Effector CD8-positive, alpha-beta T cell (primary cell): ENCODE results near the gene ITPR2.
"Not testable (repeated sequence)": the region's sequence is repeated elsewhere in the genome, so short reads cannot be mapped to it uniquely, and the experiment has no call there.

Experiments
- DNase-seq: peaks from one replicate; lab custom pipeline; 2025; lab: John Stamatoyannopoulos, UW

The ITPR2 gene

DNA sequence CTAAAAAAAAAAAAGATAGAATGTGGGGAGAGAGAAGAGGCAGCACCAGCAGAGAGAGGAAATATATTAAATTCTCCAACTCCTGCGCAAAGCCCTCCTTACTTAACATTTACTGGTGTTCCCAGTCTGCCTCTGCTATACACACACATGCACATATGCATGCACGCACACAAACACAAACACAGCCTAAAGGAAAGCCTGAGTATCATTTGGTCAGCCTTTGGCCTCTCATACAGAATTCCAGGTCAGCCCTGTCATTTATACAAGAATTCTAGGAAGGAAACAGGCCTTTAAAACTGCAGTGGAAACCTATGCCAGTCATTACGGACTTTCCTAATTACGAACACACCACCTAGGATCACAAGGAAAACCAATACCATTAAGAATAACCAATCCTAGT lies 269.4 kb downstream of the ITPR2 start:
- DNase-seq, result no peak

DNA sequence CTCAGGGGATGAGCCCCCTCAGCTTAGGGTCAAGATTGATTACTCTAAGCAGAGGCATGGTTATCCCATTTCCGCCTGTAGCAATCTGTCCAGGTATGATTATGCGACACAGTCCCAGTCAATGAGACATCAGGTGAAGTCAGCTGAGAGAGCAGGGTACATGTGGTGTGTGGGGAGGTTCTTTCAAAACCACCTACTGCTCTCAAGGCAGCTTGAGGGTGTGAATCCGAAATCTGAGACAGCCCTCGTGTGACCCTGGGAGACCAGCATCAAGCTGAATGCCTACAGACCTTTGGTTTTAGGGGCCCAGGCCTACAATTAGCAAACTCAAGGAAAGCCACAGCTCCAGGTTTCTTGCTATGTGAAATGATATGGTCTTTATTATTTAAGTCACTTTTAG lies 275.7 kb downstream of the ITPR2 start:
- DNase-seq, result no peak

DNA sequence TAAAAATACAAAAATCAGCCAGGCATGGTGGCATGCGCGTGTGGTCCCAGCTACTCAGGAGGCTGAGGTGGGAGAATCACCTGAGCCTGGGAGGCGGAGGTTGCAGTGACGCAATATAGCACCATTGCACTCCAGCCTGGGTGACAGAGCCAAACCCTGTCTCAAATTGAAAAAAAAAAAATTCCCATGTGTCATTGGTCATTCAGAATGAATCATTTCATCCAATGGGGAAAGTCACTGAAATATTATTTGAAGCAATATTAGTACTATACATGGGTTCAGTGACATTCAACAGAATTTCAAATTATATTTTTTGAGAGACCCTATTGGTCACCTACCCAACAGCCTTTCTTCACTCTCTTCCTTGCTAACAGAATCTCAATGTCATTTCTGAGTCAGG lies 276.1 kb downstream of the ITPR2 start:
- DNase-seq, result no peak

DNA sequence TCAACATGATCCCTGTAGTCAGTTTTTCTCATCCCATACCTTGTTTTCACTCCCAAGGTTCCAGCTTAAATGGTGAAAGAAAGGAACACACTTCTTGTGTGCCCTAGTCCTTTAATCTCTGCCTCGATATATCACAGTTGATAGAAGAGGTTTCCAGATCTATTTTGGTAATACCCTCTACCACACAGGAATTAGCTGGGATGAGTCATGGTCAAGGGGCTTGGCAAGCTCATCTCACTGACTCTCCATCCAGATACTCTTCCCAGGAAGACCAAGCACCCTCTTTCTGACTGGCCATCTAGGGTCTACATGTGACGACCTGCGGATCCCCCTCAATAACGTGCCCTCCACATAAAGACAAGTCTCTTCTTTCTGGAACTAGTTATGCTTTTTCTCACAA lies 277.9 kb downstream of the ITPR2 start:
- no peak for DNase-seq

DNA sequence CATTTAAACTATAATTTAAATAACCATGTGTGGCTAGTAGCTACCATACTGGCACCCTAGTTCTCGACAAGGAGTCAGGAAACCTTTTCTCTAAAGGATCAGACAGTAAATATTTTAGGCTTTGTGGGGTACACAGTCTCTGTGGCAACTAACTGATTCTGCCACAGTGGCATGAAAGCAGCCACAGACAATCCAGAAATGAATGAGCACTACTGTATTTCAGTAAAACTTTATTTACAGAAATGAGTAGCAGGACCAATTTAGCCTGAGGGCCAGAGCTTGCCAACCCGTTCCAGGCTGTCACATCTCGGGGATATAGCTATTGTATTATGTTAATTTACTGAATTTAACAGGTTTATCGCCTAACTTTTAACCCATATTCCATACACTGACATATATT lies 278.7 kb downstream of the ITPR2 start:
- DNase-seq, result no peak

DNA sequence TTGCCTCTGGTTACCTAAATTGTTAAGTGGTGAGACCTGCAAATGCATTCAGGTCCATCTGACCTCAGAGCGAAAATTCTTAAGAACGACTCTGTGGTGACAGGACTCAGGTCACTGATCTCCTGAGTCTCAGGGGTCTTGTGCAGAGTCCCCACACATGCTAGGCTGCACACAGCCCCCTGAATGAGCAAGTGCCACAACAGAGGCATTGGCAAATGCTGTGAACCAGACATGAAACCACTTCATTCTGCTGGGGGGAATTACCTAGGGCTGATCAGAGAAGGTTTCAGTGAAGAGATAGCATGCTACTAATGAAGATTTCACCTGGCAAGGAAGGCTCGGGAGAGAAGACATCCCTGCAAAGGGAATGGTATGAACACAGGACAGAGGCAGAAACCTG lies 281.6 kb downstream of the ITPR2 start:
- no peak for DNase-seq

DNA sequence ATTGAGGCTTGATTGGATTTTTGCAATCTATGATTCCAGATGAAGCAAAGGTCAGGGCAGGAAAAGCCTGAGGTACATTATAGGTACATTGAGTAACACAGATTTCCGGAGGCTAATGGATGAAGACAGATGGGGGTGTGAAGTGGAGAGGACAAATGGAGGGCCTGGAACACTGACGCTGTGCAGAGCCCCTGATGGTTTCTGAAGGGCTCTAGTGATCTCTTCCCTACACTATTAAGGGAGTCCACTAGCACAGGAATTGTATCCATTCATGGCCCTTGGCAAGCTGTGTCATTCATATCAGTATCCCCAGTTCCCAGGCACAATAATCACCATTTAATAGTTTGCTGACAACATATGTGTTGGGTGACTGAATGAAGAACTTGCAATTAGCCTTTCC lies 284.8 kb downstream of the ITPR2 start:
- no peak for DNase-seq

DNA sequence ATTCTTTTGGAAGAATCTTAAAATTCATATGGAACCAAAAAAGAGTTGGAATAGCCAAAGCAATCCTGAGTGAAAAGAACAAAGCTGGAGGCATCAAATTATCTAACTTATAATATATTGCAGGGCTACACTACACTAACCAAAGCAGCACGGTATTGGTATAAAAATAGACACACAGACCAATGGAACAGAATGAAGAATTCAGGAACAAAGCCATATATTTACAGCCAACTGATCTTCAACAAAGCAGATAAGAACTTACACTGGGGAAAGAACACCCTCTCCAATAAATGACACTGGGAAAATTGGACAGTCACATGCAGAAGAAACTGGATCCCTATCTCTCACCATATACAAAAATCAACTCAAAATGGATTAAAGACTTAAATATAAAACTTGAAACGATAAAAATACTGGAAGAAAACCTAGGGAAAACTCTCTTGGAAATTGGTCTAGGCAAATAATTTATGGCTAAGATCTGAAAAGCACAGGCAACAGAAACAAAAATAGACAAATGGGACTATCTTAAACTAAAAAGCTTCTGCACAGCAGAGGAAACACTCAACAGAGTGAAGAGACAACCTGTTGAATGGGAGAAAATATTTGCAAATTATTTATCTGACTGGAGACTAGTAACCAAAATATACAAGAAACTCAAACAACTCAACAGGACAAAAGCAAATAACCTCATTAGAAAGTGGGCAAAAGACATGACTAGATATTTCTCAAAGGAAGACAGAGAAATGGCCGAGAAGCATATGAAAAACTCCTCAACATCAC lies 286.3 kb downstream of the ITPR2 start:
- no peak for DNase-seq

DNA sequence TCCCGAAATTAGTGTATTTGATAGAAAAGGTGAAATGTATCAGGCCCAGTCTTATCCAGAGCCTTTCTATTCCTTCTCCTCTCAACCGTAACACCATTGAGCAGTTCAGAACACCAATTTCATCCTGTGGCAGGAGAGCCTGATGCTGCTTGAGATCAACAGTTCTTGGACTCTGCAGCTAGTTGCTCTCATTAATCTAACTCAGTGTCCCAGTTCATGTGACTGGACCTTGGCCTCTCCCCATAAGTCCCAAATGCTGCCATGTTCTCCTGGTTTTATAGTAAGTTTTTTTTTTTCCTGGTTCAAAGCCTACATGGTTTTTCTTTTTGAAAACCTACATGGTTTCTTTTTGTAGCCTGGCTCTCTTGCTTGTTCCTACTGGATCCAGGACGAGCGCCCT lies 293.9 kb downstream of the ITPR2 start:
- no peak for DNase-seq

DNA sequence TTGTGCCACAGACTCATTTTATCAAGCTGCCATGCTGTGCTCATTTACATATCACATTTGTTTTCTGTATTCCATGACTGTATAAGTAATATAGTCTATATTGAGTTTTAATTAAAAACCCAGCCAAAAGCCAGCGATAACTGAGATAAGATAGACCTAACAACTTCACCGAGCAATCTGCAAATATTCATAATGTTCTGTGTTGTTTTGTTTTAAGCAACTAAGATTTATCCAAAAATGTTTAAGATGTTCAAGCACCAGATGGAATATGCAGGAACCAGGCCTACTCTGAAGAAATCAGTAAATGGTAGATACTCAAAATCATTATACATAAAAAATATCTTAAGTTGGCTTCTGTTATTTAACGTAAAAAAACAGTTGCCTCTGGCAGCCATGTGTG lies 295.3 kb downstream of the ITPR2 start:
- DNase-seq, result no peak

DNA sequence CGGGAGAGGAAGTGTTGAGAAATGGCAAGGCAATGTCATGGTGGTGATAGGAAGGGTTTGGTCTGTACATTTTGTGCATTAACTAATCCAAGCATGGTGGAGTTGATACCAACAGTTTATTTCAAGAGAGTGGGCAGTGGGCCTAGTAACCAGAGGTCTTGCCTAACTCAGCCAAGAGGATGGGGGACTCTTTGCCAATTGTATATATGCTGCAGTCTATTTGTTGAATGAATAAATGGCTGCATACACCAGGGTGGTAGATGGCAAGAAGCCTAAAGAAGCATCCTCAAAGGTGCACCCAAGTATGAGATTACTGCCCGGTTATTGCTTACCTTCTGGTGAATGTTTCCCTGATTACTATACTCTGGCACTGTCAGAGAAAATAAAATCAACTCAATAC lies 295.9 kb downstream of the ITPR2 start:
- no peak for DNase-seq

DNA sequence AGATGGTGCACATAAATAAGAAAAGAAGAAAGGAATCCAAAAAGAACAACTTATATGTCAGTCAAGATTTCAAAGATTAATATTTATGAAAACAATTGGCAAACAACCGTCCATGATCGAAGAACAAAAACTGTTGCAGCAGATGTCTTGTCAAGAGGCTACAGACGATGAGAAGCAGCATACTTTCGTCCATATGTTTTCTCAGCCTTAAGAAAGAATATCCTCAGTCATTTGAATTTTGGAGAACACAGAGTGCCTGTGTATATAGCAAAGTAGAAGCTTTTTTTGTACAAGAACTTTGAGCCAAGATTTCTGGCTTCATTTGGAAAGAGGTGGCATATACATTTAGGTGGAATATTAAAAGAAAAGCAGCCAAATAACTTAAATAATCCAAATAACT lies 297.2 kb downstream of the ITPR2 start:
- no peak for DNase-seq

DNA sequence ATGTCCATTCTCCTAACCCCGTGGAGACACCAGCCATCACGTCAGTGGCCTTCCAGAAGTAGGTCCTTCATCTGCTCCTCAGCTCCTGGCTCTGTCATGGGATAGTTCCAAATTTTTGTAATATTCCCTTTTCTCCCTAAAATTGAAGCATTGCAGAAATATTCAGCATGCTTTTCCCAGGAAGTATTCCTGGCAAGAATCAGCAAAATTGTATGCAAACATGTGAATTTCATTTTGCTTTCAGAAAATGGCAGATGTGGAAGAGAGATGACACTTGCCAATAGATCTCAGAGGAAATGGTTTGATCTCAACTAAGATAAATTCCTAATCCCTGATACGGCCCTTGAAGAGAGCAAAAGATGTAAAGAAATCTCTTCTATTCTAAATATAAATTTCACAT lies 298.9 kb downstream of the ITPR2 start:
- DNase-seq, result no peak

DNA sequence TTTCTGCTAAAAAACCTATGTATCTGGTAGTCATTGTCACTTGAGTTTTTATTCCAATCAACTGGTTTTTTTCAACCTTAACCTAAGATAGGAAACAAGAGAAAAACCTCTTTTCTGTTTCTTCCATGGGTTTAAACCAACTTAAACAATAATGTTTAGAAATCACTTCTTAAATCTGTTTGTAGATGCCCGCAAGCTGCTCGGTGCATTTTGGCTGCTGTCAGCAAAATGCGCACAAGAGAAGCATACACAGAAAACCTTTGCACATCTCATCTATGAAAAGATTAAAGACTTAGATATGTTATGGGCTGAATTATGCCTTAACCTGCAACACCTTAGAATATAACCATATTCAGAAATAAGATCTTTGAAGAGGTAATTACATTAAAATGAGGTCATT lies 299.8 kb downstream of the ITPR2 start:
- no peak for DNase-seq

DNA sequence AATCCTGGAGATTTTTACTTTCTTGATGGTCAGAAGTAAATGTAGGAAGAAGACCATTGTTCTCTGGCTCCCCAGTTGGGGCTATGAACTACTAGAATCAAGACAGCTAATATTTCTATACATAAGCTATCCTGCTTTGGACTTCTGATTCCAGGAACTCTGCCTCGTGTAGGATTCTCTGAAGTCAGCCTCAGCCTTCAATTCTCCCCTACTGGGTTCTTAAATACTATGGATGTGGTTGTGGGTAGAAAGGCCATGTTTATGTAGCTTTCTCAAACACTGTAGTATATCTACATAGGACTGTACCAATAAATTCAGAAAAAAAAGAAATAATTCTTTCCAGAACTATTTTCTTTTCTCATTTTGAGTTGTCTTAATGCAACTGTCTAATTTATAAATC lies 302.5 kb downstream of the ITPR2 start:
- no peak for DNase-seq

DNA sequence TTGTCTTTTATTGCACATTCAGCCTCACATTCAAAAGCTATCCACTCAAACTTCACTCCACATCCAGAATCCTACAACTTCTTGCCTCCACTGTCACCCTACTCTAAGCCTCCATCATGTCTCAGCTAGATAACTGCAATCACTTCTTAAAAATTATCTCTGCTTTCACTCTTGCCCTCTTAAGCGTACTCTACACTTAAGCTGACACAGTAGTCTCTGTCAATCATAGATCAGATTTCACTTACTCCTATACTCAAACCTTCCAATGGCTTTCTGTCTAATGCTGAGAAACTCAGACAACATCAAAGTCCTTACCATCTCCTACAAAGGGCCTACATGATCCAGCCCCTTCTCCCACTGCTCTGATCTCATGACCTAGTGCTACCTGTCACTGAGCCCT lies 304.1 kb downstream of the ITPR2 start:
- DNase-seq, result no peak

DNA sequence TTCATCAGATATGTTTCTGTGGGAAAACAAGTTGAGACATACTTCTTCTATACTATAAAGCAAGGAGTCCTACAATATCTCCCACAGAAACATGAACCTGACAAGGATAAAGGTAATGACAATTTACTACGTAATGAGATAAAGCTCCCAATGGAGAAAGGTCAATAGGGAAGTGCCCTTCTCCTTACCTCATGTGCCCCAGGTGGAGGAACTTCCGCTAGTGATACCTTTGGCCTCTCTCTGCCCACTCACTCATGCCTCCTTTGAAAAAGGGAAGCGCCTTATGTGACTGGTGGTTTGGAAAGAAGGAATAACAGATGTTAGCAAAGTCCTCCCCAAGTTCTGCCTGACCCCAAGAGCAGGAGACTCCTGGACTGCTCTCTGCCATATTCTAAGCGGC lies 305.3 kb downstream of the ITPR2 start:
- DNase-seq, result no peak

DNA sequence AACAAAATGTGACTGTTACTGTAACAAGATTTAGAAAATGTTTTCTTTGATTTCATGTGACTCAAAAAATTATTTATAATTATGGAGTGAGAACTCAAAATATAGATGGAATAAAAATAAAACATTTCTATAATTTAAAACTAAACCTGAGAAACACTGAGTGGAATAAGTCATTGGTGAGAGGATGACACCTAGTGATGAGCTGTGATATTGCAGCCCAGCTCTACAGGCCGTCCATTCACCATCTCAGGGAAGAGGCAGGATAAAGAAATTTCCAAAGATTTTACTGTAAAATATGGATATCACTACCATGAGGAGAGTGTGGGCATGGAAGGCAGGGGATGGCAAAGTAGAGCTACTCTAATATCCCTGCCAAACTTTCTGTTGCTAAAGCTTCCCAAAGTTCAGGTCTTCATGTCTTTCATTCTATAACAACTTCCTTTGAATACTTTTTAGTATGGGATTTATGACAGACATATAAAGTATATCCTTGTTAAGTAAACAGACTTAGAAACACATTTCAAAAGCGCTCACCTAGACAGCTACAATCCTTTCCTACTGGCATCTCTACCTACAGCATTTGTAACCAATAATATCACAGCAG lies 308.0 kb downstream of the ITPR2 start:
- no peak for DNase-seq

DNA sequence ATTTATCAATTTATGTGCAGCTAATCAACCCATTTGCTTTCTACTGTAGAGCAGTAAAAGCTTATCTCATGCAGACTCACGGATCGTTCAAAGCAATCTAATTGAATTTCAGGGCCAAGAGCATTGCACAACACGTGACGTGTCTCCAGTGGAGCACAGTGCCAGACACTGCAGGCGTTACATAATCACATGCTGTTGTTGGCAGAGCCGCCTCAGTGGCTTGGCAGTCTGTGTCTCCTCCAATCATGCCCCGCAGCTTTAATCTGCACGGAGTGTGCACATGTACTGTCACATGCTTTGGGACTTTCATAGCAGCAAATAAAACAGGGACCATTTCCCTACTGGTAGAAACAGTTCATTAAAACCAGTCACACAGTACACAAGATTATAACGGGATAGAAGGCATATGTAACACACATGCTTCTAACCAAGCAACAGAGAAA lies 309.3 kb downstream of the ITPR2 start:
- no peak for DNase-seq

DNA sequence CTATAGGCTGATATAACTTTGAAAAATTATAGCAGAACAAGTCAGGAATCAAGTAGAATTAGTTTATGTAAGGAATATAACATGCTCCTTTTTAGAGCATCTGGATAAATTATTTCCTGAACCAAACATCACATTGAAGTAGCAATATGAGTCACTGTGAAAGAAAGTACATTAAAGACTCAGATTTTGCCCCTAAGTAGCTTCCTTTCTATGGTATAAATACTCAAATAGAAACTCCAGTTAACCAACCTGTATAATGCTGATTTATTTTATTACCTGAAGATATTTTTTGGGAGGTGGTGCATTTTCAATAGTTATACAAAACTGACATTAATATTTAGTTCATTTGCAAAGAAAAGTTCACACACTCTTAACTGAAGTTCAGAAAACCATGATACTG lies 312.1 kb downstream of the ITPR2 start:
- DNase-seq, result no peak

DNA sequence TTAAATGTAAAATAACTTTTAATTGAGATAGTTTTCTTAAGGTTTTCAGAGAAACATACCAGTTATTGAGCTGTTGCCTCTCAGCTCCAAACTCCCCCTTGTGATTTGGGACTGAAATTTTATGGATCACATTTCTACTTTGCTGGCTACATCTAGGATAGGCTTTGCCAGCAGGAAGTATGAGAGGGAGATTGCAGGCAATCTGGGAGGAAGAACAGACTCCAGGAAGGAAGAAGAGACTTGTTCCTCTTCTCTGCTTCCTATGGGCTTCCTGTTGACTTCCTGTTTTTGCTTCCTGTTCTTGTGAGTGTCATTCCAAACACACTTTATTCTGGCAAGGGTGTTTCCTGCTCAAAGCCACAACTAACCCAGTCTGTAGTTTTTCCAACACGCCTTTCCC lies 312.9 kb downstream of the ITPR2 start:
- no peak for DNase-seq

DNA sequence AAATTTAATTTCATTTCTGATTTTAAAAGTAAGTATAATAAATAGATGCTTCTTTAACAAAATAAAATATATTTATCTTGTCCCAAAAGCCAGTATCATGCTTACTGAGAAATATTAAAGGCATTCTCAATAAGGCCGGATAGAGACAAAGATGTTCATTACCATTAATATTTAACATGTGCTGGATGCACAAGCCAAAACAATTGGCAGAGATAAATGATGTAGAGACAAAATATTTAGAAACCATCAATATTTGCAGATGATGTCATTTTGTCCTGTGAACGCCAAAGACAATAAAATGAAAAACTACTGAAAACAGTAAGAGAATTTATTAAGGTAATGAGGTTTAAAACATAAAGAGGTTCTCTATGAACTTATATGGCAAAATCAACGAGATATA lies 313.5 kb downstream of the ITPR2 start:
- DNase-seq, result no peak

DNA sequence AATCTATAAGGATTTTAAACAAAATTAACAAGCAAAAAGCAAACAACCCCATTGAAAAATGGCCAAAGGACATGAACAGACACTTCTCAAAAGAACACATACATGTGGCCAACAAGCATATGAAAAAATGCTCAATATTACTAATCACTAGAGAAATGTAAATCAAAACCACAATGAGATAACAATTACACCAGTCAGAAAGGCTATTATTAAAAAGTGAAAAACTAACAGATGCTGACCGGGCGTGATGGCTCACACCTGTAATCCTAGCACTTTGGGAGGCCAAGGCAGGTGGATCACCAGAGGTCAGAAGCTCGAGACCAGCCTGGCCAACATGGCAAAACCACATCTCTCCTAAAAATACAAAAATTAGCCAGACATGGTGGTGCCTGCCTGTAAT lies 315.7 kb downstream of the ITPR2 start:
- not testable (repeated sequence) for DNase-seq

DNA sequence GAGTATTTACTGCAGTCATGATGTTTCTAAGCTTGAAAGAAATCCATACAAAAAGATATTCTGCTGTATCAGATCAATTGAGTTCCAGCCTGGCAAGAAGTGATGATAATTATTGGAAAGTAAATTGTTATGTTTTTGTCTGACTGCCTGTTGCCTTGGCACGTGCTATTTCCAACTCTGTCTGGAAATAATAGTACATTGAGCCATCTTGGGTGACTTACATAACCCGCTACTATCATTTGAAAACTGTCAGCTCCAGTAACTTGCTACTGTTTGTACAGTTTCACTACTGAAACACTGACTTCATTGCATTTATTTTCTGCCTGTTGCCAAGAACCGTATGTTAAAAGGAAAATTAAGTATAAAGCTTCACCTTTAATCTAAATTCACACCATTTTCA lies 318.6 kb downstream of the ITPR2 start:
- no peak for DNase-seq
